Glutamatergic neuron (in vitro differentiated cells): Measurements from ENCODE around the gene FRAT1. TPM values are rescaled to one million over a fixed set of nuclear protein-coding genes. Genes with fewer than 3 reads are reported as not detected.

ENCODE experiments used
- DNase-seq: peaks from one replicate; pipeline ENCODE4 v3.0.0; 2022
- H3K27ac Mint-ChIP-seq: one replicate; pipeline ENCODE4 v1.8.0; 2020; ENCODE audit warnings: mild to moderate bottlenecking, mixed read lengths, inconsistent platforms; ENCODE audit not compliant: unreplicated experiment
- H3K27me3 Mint-ChIP-seq: one replicate; pipeline ENCODE4 v1.8.0; 2020; ENCODE audit warnings: mild to moderate bottlenecking, moderate library complexity, mixed read lengths, inconsistent platforms; ENCODE audit not compliant: unreplicated experiment
- H3K36me3 Mint-ChIP-seq: one replicate; pipeline ENCODE4 v1.8.0; 2020; ENCODE audit warnings: mild to moderate bottlenecking, mixed read lengths, inconsistent platforms; ENCODE audit not compliant: unreplicated experiment
- H3K4me1 Mint-ChIP-seq: one replicate; pipeline ENCODE4 v1.8.0; 2020; ENCODE audit warnings: mild to moderate bottlenecking, low read depth, mixed read lengths, inconsistent platforms; ENCODE audit not compliant: unreplicated experiment
- H3K4me3 Mint-ChIP-seq: one replicate; pipeline ENCODE4 v1.8.0; 2020; ENCODE audit warnings: mild to moderate bottlenecking, mixed read lengths, inconsistent platforms; ENCODE audit not compliant: unreplicated experiment
- H3K9me3 Mint-ChIP-seq: one replicate; pipeline ENCODE4 v1.8.0; 2020; ENCODE audit warnings: mild to moderate bottlenecking, moderate library complexity, mixed read lengths, inconsistent platforms; ENCODE audit not compliant: unreplicated experiment
- total RNA-seq: library from RNA; stranded (reverse); fragmentation: NEBNext Ultra II Directional; extraction: Animal tissue kit (Norgen Biotek cat#: 25700); gene quantifications from one replicate; pipeline ENCODE4 v1.2.1, GENCODE V29; 2021; ENCODE audit not compliant: unreplicated experiment
- TF ChIP-seq, protein P1 (sequence below): fragments of 200-600 bp; sonication (generic); IDR thresholded peaks from one replicate; pipeline ENCODE4 v1.5.0; 2021; ENCODE audit not compliant: partially characterized antibody, unreplicated experiment

Gene FRAT1
- total RNA-seq, 1 donor from 2014 or later: 10.0 TPM

DNA sequence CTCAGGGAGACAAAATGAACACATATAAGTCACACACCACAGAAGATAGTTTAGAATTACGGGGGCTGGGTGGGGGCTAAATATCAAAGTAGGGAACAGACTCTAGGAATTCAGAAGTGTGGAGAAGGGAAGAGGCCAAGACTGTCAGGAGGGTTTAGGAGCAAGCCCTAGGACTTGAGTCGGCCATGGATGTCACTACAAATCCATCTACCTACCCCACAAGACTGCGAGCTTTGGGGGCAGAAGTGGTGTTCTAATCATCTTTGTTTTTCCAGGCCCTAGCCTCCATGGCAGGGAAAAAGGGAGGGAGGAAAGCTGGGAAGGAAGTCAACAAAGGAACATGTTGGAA lies 20.9 kb upstream of the FRAT1 start:
- no peak overlapping the region for H3K27ac Mint-ChIP-seq
- no peaks in the 10 kb centered on the region for H3K36me3 Mint-ChIP-seq
- DNase-seq: no peak
- no peak overlapping the region for H3K4me3 Mint-ChIP-seq
- H3K4me1 Mint-ChIP-seq: no peaks in the 10 kb centered on the region
- TF ChIP-seq, protein P1, sequence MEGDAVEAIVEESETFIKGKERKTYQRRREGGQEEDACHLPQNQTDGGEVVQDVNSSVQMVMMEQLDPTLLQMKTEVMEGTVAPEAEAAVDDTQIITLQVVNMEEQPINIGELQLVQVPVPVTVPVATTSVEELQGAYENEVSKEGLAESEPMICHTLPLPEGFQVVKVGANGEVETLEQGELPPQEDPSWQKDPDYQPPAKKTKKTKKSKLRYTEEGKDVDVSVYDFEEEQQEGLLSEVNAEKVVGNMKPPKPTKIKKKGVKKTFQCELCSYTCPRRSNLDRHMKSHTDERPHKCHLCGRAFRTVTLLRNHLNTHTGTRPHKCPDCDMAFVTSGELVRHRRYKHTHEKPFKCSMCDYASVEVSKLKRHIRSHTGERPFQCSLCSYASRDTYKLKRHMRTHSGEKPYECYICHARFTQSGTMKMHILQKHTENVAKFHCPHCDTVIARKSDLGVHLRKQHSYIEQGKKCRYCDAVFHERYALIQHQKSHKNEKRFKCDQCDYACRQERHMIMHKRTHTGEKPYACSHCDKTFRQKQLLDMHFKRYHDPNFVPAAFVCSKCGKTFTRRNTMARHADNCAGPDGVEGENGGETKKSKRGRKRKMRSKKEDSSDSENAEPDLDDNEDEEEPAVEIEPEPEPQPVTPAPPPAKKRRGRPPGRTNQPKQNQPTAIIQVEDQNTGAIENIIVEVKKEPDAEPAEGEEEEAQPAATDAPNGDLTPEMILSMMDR: no peak
- H3K27me3 Mint-ChIP-seq: no peaks in the 10 kb centered on the region
- no peaks in the 10 kb centered on the region for H3K9me3 Mint-ChIP-seq

DNA sequence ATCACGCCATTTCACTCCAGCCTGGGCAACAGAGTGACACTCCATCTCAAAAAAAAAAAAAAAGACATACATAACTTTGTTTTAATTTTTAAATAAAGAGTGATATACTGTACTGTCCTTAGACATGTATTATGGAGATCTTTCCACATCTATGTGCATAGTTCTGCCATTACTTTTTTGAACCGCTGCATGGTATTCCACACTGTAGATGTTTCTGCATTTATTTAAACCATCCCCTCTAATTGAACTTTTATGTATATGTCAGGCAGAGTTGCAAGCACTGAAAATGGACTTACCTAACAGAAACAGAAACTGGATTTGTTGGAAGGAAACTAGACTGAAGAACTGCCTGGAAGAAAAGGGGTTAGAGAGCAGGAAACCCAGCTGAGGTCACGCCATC lies 18.1 kb upstream of the FRAT1 start:
- TF ChIP-seq, protein P1: no peak
- no peak overlapping the region for H3K27ac Mint-ChIP-seq
- H3K9me3 Mint-ChIP-seq: no peaks in the 10 kb centered on the region
- no peaks in the 10 kb centered on the region for H3K36me3 Mint-ChIP-seq
- DNase-seq: no peak
- no peaks in the 10 kb centered on the region for H3K27me3 Mint-ChIP-seq
- no peak overlapping the region for H3K4me3 Mint-ChIP-seq
- no peaks in the 10 kb centered on the region for H3K4me1 Mint-ChIP-seq

DNA sequence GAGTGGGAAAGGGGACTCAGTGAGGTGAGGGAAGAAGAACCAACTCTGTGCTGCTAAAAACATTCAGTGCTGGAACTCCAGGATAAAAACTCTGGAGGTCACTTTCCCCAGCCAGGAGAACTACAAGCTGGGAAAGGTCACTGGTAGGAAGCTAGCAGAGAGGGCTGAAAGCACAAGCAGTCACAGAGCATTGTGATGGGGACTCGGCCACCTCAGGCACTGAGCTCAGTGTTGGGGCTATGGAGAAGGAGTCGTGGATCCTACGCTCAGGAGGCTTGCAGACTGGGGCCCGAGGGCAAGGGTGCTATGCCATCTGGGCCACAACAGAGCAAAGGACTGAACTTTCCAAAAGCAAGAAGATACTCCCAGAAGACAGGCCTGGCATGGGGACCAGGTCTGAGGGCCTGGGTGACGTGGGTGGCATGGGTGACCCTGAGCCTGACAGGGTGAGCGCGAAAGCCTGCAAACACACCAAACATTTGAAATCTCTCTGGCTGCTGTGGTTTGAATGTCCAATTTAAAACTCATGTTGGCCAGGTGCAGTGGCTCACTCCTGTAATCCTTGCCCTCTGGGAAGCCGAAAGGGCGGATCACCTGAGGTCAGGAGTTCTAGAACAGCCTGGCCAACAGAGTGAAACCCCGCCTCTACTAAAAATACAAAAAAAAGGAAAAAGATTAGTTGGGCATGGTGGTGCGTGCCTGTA lies 16.8 kb upstream of the FRAT1 start:
- no peak overlapping the region for H3K4me3 Mint-ChIP-seq
- H3K4me1 Mint-ChIP-seq: no peaks in the 10 kb centered on the region
- no peak for DNase-seq
- H3K9me3 Mint-ChIP-seq: no peaks in the 10 kb centered on the region
- H3K27me3 Mint-ChIP-seq: no peaks in the 10 kb centered on the region
- H3K36me3 Mint-ChIP-seq: no peaks in the 10 kb centered on the region
- H3K27ac Mint-ChIP-seq: no peak overlapping the region
- TF ChIP-seq, protein P1: no peak

DNA sequence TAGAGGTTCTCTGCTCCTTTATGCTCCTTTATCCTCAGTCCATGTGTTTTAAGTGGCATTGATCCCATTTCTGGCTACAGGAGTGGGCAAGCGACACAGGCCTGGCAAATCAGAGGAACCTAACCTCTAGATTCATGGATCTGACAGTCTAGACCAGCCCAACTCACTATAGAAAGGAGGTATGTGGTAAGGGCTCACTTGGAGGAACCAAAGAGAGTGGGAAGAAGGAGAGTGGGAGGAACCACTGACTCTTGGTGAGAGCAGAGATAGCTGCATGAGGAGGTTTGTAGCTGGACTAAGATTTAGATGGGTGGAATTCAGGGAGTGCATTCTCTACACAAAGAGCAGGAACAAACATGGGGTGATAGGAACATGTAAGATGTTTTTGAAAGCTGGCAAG lies 11.6 kb upstream of the FRAT1 start:
- no peaks in the 10 kb centered on the region for H3K27me3 Mint-ChIP-seq
- TF ChIP-seq, protein P1: no peak
- H3K27ac Mint-ChIP-seq: no peak overlapping the region
- no peaks in the 10 kb centered on the region for H3K4me1 Mint-ChIP-seq
- no peak for DNase-seq
- H3K9me3 Mint-ChIP-seq: peaks cover 1% of the 10 kb centered on the region
- no peaks in the 10 kb centered on the region for H3K36me3 Mint-ChIP-seq
- no peak overlapping the region for H3K4me3 Mint-ChIP-seq

DNA sequence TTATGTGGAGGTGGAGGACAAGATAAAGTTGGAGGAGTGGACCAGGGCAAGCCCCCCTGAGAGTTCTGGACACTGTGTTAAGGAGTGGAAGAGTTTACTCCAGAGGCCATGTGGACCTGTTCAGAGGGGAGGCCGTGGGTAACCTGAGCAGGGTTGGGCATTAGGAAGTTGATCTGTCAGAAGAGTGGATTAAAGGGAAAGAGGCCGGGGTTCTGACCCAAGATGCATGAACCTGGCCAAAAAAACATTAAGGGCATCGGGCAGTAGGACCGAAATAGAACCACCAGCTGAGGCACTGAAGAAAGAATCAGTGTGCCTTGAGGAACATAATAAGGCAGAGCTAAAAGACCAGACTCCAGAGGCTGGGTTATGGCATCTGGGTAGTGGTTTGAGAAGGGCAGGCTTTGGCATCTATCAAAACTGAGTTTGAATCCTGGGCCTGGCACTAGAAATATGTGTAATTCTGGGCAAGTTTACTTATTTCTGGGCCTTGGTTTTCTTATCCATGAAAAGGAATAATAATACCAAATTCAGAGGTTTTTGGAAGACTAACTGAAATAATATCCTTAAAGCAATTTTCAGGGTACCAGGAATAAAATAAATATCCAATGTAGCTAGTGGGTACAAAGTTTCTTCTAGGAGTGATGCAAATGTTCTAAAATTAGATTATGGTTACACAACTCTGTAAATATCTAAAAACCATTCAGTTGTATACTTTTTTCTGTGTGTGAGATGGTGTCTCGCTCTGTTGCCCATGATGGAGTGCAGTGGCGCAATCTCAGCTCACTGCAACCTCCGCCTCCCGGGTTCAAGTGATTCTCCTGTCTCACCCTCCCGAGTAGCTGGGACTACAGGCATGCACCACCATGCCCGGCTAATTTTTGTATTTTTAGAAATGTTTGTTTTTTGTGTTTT lies 10.9 kb upstream of the FRAT1 start:
- DNase-seq: no peak
- H3K27ac Mint-ChIP-seq: no peak overlapping the region
- no peaks in the 10 kb centered on the region for H3K36me3 Mint-ChIP-seq
- no peaks in the 10 kb centered on the region for H3K4me1 Mint-ChIP-seq
- TF ChIP-seq, protein P1: no peak
- H3K27me3 Mint-ChIP-seq: no peaks in the 10 kb centered on the region
- H3K9me3 Mint-ChIP-seq: peaks cover 1% of the 10 kb centered on the region
- H3K4me3 Mint-ChIP-seq: no peak overlapping the region
